Muscle of leg (tissue), 11 donors: ENCODE data around the gene PNMA1. TPM values are rescaled to one million over a fixed set of nuclear protein-coding genes. Genes with fewer than 3 reads are reported as not detected.

Source experiments
- DNase-seq: peaks from one replicate; pipeline ENCODE4 v3.0.0; 2013
- H3K27ac ChIP-seq: one replicate; pipeline ENCODE4 v1.5.1; 2013; ENCODE audit warnings: mild to moderate bottlenecking, low read length, control low read depth
- H3K27me3 ChIP-seq: one replicate; pipeline ENCODE4 v1.6.1; 2013; ENCODE audit warnings: low read length; ENCODE audit not compliant: control insufficient read depth, insufficient read depth
- H3K36me3 ChIP-seq: one replicate; pipeline ENCODE4 v1.6.1; 2013; ENCODE audit warnings: low read length; ENCODE audit not compliant: control insufficient read depth, insufficient read depth
- H3K4me1 ChIP-seq: one replicate; pipeline ENCODE4 v1.6.1; 2013; ENCODE audit warnings: low read length; ENCODE audit not compliant: control insufficient read depth, insufficient read depth
- H3K4me3 ChIP-seq: one replicate; pipeline ENCODE4 v1.5.1; 2013; ENCODE audit warnings: low read length, control low read depth
- H3K9me3 ChIP-seq: replicated peaks from 2 replicates; pipeline ENCODE4 v1.6.1; 2013; ENCODE audit warnings: low read depth, low read length; ENCODE audit not compliant: control insufficient read depth
- WGBS: methylation state at CpG from one replicate; pipeline ENCODE4 v1.1.5; 2013; ENCODE audit warnings: missing lambda C conversion rate; ENCODE audit not compliant: insufficient coverage; 5-methylcytosine and 5-hydroxymethylcytosine counted together
- polyA plus RNA-seq, 8 donors: library from polyadenylated mRNA; unstranded; fragments of 120-200 nt; gene quantifications; one replicate each; pipeline versions ENCODE4 v1.2.1 to v1.2.3, GENCODE V29; 2013; ENCODE audit warnings: inconsistent platforms in 1 of 8, low replicate concordance in 1 of 8; ENCODE audit not compliant: insufficient read length in 8 of 8, insufficient read depth in 1 of 8
- total RNA-seq: library from RNA; stranded (reverse); fragments of 120-200 nt; gene quantifications from one replicate; pipeline ENCODE4 v1.2.4, GENCODE V29; 2013

The PNMA1 gene
- total and polyA plus RNA-seq, 9 donors: 7.8 to 37.4 (median 26.9) TPM

GRCh38 chr14:73738518-73739173, 24.5 kb upstream of the PNMA1 start:
- Histone ChIP-seq H3K4me1 (peaks cover 45% of the 10 kb centered on the region), H3K4me3 (no peak overlapping the region), H3K27me3 (no peaks in the 10 kb centered on the region), H3K27ac (no peak overlapping the region), H3K36me3 (peaks cover 54% of the 10 kb centered on the region), H3K9me3 (no peaks in the 10 kb centered on the region)
- WGBS: 91% methylated on average over 17 of the region's 22 CpGs
- DNase-seq: peak; percentile 8

DNA sequence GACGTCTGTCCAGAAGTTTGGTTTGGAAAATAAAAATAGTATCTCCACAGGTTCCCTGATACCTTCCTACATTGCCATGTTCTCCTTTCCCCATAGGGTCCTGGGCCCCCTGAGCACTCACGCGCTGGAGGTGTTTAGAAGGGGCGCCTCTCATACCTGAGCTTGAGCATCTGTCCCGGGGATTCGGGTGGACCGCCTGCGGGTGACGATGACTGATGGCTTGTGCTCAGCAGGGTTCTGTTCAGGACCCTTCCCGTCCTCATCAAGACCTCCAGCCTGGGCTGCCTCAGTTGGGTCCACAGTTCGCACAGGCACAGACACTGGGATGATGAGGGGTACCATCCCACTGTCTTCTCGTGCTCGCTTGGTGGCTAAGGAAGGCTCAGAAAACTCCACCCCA, 22.7 kb upstream of the PNMA1 start:
- 83% methylated on average over 7 of the region's 13 CpGs for WGBS

DNA sequence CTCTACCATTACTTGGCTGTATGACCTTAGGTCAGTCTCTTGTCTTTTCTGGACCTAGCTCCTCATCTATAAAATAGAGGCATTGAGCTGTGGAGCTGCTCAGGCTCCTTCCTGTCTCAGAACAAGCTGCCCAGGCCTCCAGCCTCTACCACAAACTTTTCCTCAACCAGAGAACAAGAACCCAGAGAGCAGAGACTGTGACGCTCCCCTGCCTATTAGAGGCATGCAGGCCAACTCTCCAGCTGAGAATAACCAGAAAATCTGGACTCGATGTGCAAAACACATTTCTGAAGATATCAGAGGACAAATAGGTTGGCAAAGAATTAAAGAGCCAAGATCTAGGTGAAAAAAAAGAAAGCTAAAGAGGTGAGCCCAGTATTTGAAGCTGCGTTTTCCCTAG, 17.8 kb upstream of the PNMA1 start:
- Histone ChIP-seq H3K27ac (no peak overlapping the region), H3K36me3 (peaks cover 74% of the 10 kb centered on the region), H3K4me3 (no peak overlapping the region), H3K4me1 (peaks cover 13% of the 10 kb centered on the region), H3K27me3 (no peaks in the 10 kb centered on the region), H3K9me3 (no peaks in the 10 kb centered on the region)
- DNase-seq: no peak
- WGBS: 94% methylated on average over 3 of the region's 3 CpGs

More for the DNA sequence above, 22.7 kb upstream of the PNMA1 start:
- peaks cover 66% of the 10 kb centered on the region for H3K36me3 ChIP-seq
- no peak for DNase-seq
- H3K4me1 ChIP-seq: peaks cover 27% of the 10 kb centered on the region
- no peak overlapping the region for H3K27ac ChIP-seq
- no peaks in the 10 kb centered on the region for H3K27me3 ChIP-seq
- H3K9me3 ChIP-seq: no peaks in the 10 kb centered on the region
- no peak overlapping the region for H3K4me3 ChIP-seq

GRCh38 chr14:73731111-73731510, 16.9 kb upstream of the PNMA1 start:
- Histone ChIP-seq H3K9me3 (no peaks in the 10 kb centered on the region), H3K27me3 (no peaks in the 10 kb centered on the region), H3K36me3 (peaks cover 77% of the 10 kb centered on the region), H3K27ac (no peak overlapping the region), H3K4me3 (no peak overlapping the region), H3K4me1 (peaks cover 22% of the 10 kb centered on the region)
- WGBS: 80% methylated on average over 2 of the region's 3 CpGs
- no peak for DNase-seq

DNA sequence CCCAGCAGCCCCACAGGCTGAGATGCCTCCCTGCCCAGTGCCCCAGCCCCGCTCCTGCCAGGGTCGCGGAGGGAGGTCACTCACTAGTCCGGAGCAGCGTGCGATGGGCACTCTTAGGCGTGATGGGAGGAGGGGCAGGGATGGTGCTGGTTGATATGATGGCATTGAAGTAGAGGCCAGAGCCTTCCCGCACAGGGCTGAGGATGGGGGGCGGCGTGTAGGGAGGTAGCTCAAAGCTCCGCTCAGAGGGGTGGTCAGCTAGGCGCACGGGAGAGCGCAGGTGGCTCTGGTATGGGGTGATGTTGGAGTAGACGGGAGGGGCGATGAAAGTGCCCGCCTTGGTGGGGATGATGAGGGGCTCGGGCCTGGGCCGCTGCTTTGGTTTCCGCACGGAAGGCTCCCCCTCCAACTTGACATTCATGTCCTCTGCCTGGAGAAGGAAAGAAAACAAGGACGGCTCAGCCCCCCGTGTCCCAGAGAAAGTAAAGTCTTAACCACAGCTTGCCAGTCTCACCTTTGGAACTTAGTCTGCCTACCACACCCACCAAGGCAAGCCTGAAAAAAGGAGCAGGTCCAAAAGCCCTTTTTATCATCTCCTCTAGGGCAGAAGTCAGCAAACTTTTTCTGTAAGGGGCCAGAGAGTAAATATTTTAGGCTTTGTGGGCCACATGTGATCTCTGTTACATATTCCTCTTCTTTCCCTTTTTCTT, 15.5 kb upstream of the PNMA1 start:
- no peaks in the 10 kb centered on the region for H3K27me3 ChIP-seq
- 93% methylated on average over 11 of the region's 23 CpGs for WGBS
- no peak overlapping the region for H3K4me3 ChIP-seq
- no peak for DNase-seq
- H3K27ac ChIP-seq: no peak overlapping the region
- H3K36me3 ChIP-seq: peaks cover 84% of the 10 kb centered on the region
- no peaks in the 10 kb centered on the region for H3K9me3 ChIP-seq
- H3K4me1 ChIP-seq: peaks cover 35% of the 10 kb centered on the region

DNA sequence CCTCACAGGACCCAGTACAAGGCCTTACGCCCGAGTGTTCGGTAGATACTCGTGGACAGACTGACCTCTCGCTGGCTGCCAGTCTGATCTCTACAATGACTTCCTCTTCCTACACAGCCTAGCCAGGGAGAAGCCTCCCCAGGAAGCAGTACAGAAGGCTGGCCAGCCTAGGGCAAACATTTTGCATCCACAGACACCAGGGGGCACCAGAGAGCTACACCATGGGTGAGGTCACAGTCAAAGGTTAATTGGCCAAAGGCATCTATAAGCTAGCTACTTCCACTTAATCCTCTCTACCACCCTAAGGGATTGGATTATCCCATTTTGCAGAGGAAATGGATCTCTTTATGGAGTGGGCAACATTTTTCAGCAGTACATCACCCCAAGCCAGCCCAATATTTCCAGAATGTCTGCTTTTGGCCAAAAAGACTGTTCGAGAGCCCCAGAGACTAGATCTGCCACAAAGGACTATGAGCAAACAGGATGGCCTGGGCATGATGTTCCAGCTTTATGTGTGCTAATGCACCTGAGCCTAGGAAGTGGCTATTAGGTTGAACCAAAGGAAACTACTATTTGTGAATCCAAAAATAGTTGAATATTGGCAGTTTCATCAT, 14.6 kb upstream of the PNMA1 start:
- peak overlapping the region; percentile 37 for H3K27ac ChIP-seq

GRCh38 chr14:73727166-73727565, 13.0 kb upstream of the PNMA1 start:
- Histone ChIP-seq H3K36me3 (peaks cover 90% of the 10 kb centered on the region), H3K4me3 (no peak overlapping the region), H3K9me3 (no peaks in the 10 kb centered on the region), H3K27me3 (no peaks in the 10 kb centered on the region), H3K27ac (no peak overlapping the region), H3K4me1 (peaks cover 47% of the 10 kb centered on the region)
- DNase-seq: no peak
- 91% methylated on average over 4 of the region's 7 CpGs for WGBS

More for the DNA sequence above, 14.6 kb upstream of the PNMA1 start:
- no peak overlapping the region for H3K4me3 ChIP-seq
- no CpG with 5 or more reads among the region's 6 CpGs for WGBS
- no peaks in the 10 kb centered on the region for H3K27me3 ChIP-seq
- DNase-seq: peak; percentile 88
- H3K4me1 ChIP-seq: peaks cover 44% of the 10 kb centered on the region
- no peaks in the 10 kb centered on the region for H3K9me3 ChIP-seq
- H3K36me3 ChIP-seq: peaks cover 86% of the 10 kb centered on the region

DNA sequence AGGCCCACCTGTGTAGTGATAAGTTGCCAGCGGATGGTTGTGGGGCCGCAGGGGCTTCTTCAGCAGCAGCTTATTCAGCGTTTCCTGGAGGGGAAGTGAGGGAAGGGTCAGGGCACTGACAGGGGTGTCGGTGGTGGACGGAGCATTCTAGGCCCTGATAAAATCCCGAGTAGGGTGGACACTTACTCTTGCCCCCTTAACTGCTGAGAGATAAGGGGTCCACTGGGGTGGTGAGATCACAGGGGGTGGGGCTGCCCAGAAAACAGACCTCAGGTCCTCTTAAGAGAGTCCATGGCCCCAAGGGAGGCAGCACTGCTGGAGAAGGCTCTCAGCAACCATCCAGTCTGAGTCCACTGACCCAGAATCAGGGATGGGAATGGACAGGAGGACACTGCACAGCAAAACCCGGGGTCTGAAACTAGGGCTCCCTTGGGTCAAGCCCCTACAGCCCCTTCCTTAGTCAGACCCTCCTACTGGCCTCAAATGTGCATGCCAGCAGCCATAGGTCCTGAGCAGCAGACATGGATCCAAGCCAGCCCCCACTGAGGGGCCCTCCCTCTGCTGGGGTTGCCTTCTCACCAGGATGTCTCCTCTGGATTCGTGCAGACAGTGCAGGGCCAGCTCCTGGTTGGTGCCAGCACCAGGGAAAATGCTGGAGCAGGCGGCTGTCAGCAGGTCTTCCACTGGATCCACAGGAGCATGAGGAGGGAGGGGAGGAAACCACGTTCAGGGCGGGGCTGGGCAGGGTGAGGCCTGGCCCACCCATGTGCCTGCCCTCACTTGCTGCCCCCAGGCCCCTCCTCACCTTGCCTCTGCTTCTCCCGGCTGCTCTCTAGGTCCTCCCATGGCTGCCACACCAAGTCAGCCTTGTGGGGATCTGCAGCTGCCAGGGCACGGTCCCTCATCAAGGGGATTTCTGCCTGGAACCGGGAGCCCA, 12.1 kb upstream of the PNMA1 start:
- H3K27ac ChIP-seq: no peak overlapping the region
- peaks cover 47% of the 10 kb centered on the region for H3K4me1 ChIP-seq
- peaks cover 95% of the 10 kb centered on the region for H3K36me3 ChIP-seq
- 62% methylated on average over 9 of the region's 14 CpGs for WGBS
- no peak overlapping the region for H3K4me3 ChIP-seq
- H3K9me3 ChIP-seq: no peaks in the 10 kb centered on the region
- H3K27me3 ChIP-seq: no peaks in the 10 kb centered on the region
- no peak for DNase-seq

DNA sequence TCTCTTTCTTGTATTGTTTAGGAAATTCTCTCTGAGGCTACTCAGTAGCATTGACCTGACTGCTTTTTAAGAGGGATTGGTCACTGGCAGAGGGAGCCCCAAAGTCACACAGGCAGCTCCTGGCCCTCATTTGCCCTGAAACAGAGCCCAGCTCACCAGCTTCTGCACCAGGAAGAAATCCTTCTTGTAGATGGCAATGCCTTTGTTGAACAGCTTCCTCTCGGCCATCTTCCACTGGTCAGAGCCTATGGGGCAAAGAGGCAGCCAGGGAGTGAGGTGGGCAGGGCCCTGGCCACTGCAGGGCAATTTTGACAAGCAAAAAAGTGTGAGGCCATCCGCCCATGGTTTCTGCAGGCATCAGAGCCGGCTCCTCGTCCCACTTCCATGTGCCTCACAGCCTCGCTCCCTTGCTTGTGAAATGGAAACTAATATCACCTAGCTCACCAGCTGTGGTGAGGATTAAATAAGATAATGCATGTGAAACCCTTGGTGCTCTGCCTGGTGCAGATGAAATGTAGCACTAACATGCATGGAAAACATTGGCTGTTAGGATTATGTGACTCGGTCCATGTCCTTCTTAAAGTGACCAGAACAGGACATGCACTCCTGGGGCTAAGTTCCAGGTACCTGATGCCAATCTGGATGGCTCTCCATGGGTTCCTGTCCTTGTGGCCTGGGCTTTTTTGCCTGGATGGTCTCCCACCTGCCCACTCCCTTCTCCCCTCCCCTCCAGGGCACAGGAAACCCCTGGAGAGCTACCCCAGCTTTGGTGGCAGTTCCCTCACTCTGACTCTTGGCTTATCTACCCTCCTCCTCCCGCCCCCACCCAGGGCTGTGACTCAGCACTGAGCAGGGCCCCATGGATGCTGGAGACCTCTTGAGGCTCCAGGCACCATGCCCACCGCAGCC, 11.2 kb upstream of the PNMA1 start:
- WGBS: 73% methylated on average over 3 of the region's 8 CpGs
- no peak for DNase-seq
- no peaks in the 10 kb centered on the region for H3K9me3 ChIP-seq
- no peak overlapping the region for H3K4me3 ChIP-seq
- H3K4me1 ChIP-seq: peaks cover 47% of the 10 kb centered on the region
- no peak overlapping the region for H3K27ac ChIP-seq
- no peaks in the 10 kb centered on the region for H3K27me3 ChIP-seq
- H3K36me3 ChIP-seq: peaks cover 96% of the 10 kb centered on the region
